Testis (tissue), 3 donors: ENCODE results near the gene SPACA6. TPM values are rescaled to one million over a fixed set of nuclear protein-coding genes. Genes with fewer than 3 reads are reported as not detected.

Experiments used
- DNase-seq: peaks from one replicate; pipeline ENCODE4 v3.0.0-alpha.2; 2019
- H3K27ac ChIP-seq, 2 donors: fragments of 200-600 bp; sonication (generic); one replicate each; pipeline ENCODE4 v1.5.1; 2019
- H3K27me3 ChIP-seq: fragments of 200-600 bp; sonication (generic); one replicate; pipeline ENCODE4 v1.5.1; 2019
- H3K36me3 ChIP-seq: fragments of 200-600 bp; sonication (generic); one replicate; pipeline ENCODE4 v1.5.1; 2017; ENCODE audit warnings: low read depth; ENCODE audit errors: missing control alignments
- H3K4me1 ChIP-seq: fragments of 200-600 bp; sonication (generic); one replicate; pipeline ENCODE4 v1.5.1; 2019
- H3K4me3 ChIP-seq, 2 donors: fragments of 200-600 bp; sonication (generic); one replicate each; pipeline ENCODE4 v1.5.1; 2017 to 2019
- H3K9me3 ChIP-seq: fragments of 200-600 bp; sonication (generic); one replicate; pipeline ENCODE4 v1.5.1; 2017
- CTCF ChIP-seq, 3 experiments: fragments of 450-650 bp in 2 of 3; fragments of 200-600 bp in 1 of 3; sonication (generic) in 1 of 3; IDR thresholded peaks; one replicate each; pipeline ENCODE4 v1.5.1; 2016 to 2019; ENCODE audit warnings: antibody characterized with exemption in 3 of 3, mild to moderate bottlenecking in 2 of 3, moderate library complexity in 1 of 3
- POLR2A ChIP-seq: fragments of 450-650 bp; IDR thresholded peaks from one replicate; pipeline ENCODE4 v1.6.1; 2017; ENCODE audit warnings: antibody characterized with exemption, mild to moderate bottlenecking, moderate library complexity
- WGBS, 2 donors: methylation state at CpG; one replicate each; pipeline ENCODE4 v1.1.5; 2018; 5-methylcytosine and 5-hydroxymethylcytosine counted together
- intact Hi-C: fragments of 100-400 bp; cut with DNase I; formaldehyde crosslinking; loops from one replicate; pipeline ENCODE4 v1.15.1; 2023; ENCODE audit warnings: low total_unique reads
- polyA plus RNA-seq: library from polyadenylated mRNA; stranded (reverse); fragments of 350-450 nt; fragmentation: Illumina TruSeq; extraction: RNeasy Lipid Tissue Mini Kit (QIAGEN cat#74804); gene quantifications from one replicate; pipeline ENCODE4 v1.2.3, GENCODE V29; 2014; ENCODE audit warnings: low read depth, low replicate concordance; ENCODE audit not compliant: insufficient read depth
- total RNA-seq, 2 donors: library from RNA; depleted of rRNA; stranded (reverse); fragments of >200 nt; gene quantifications; one replicate each; pipeline ENCODE4 v1.2.3, GENCODE V29; 2016

Gene SPACA6
- total and polyA plus RNA-seq, 3 donors from 2014 or later: 19.8 to 106 (median 37.8) TPM

DNA sequence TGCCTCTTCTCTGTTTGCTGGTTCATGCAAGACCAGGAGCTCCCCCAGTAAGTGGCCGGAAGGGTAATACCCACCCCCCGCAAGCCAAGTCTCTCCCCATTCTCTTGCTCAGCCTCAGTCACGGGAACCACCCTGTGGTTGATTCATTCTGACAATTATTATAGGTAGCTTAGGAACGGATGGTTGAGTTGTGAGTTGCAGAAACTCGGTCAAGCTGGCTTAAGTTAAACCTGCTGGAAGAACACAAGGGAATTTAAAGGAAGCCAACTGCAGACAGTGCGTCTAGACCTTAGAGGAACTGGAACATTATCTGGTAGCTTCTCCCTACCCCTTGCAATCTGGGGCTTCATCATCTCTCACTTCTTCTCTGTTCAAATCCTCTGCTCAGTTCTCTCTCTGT is 49.7 kb downstream of the SPACA6 start:
- intact Hi-C loops: no loop called here
- TF ChIP-seq POLR2A (no peak), CTCF (IDR thresholded peaks at IDR 0.05) (no peak)
- H3K27ac ChIP-seq: no peak overlapping the region
- no peaks in the 10 kb centered on the region for H3K27me3 ChIP-seq
- H3K4me3 ChIP-seq: no peak overlapping the region
- H3K4me1 ChIP-seq: no peaks in the 10 kb centered on the region
- WGBS, 2 donors: 74 to 78% methylated on average over 6 of the region's 6 CpGs
- no peaks in the 10 kb centered on the region for H3K36me3 ChIP-seq
- H3K9me3 ChIP-seq: no peaks in the 10 kb centered on the region
- DNase-seq: no peak

DNA sequence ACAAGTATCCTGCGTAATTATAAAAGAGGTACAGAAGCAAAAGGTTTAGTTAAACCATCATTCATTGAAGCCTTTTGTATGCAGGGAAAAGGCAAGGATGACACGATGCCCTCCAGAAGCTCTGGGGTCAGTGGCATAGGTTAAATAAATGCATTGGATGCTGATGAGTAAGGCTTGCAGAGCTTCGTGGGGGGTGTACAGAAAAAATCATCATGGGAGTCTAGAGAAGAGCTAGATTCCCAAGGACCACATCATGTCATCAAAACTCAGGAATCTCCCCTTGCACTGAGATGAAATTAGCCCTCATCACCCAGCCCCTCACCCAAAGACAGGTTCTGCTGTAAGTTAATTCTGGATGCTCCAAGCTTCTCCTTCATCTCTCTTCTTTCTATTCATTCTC is 50.3 kb downstream of the SPACA6 start:
- H3K4me3 ChIP-seq: no peak overlapping the region
- no peaks in the 10 kb centered on the region for H3K27me3 ChIP-seq
- no peaks in the 10 kb centered on the region for H3K9me3 ChIP-seq
- DNase-seq: no peak
- TF ChIP-seq POLR2A (no peak), CTCF (IDR thresholded peaks at IDR 0.05) (no peak)
- no peaks in the 10 kb centered on the region for H3K36me3 ChIP-seq
- intact Hi-C loops: no loop called here
- H3K4me1 ChIP-seq: no peaks in the 10 kb centered on the region
- WGBS, 2 donors: 73 to 77% methylated on average over 3 of the region's 3 CpGs
- H3K27ac ChIP-seq: no peak overlapping the region

DNA sequence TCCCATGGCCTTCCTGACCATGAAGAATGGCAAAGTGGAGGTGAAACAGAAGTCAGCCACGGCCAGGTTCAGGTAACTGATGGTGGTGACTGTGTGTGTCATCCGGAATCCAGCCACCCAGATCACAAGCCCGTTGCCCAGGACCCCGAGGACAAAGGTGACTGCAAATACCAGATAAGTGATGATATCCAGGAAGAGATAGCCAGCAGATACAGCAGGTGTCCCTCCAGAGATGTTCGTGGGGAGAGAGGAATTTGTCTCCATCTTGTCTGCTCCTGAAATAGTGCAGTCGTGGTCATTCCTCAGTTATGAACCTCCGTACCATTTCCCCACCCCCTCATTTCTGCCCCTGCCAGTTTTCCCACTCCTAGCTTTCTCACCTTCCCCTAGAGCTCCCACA is 53.6 kb downstream of the SPACA6 start:
- no peaks in the 10 kb centered on the region for H3K36me3 ChIP-seq
- DNase-seq: no peak

DNA sequence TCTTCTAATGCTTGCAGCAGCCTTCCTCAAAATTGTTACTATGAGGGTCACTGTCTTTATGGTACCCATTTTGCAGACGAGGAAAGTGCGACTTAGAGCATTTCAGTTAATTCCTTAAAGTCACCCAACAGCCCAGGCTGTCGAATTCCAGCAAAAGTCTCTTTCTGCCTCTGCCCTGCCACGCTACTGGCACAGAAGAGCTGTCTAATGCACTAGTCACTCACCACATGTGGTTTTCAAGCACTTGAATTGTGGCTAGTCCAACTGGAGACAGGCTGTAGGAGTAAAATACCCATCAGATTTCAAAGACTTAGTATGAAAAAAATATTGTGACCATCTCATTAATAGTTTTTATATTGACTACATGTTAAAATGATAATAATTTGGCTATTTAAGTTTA is 56.8 kb downstream of the SPACA6 start:
- WGBS, 2 donors: 88 to 89% methylated on average over 4 of the region's 4 CpGs
- Histone ChIP-seq H3K4me1 (no peaks in the 10 kb centered on the region), H3K9me3 (no peaks in the 10 kb centered on the region), H3K27me3 (no peaks in the 10 kb centered on the region), H3K4me3 (no peak overlapping the region), H3K36me3 (no peaks in the 10 kb centered on the region), H3K27ac (no peak overlapping the region)
- TF ChIP-seq CTCF (IDR thresholded peaks at IDR 0.05): no peak
- TF ChIP-seq POLR2A: no peak
- no peak for DNase-seq
- intact Hi-C loops: no loop called here

More for the DNA sequence above, 53.6 kb downstream of the SPACA6 start:
- intact Hi-C loops: no loop called here
- Histone ChIP-seq H3K4me3 (no peak overlapping the region), H3K9me3 (no peaks in the 10 kb centered on the region), H3K27ac (no peak overlapping the region), H3K4me1 (no peaks in the 10 kb centered on the region), H3K27me3 (no peaks in the 10 kb centered on the region)
- WGBS, 2 donors: 86 to 87% methylated on average over 7 of the region's 7 CpGs
- TF ChIP-seq POLR2A (no peak), CTCF (IDR thresholded peaks at IDR 0.05) (no peak)

DNA sequence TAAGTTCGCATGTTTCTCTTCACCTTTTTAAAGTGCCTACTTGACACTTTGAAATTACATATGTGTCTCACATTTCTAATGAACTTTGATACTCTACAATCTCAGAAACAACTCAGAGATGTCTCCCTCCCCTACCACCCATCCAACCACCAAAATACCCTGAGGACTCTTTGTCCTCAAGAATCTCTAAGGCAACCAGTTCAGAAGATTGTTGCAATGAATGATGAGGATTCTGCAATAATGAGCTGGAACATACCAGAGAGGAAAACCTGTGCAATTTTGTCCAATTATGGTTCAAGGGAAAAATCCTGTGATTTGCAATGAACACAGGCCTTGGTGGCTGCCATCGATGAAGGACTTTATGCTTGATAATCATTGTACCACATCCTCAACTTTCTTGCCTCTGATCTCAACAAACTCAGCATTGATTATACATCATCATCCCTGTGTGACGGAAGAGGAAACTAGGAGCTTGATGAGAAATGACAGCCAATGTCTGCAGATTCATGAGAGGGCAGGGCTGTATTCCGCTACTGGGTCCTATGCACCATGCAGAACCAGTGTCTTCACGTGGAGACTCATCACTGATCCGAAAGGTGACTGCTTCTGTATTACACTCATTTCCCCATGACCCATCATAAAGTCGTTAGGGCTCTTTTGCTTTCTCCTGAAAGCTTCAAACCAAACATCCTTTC is 57.4 kb downstream of the SPACA6 start:
- 88 to 90% methylated on average over 7 of the region's 7 CpGs for WGBS, 2 donors
- DNase-seq: no peak
- Histone ChIP-seq H3K9me3 (no peaks in the 10 kb centered on the region), H3K4me1 (no peaks in the 10 kb centered on the region), H3K36me3 (no peaks in the 10 kb centered on the region), H3K27me3 (no peaks in the 10 kb centered on the region), H3K27ac (no peak overlapping the region), H3K4me3 (no peak overlapping the region)
- intact Hi-C loops: no loop called here
- TF ChIP-seq POLR2A (no peak), CTCF (IDR thresholded peaks at IDR 0.05) (no peak)
